HL-60 (cell line): ENCODE results near the gene SIL1.

ENCODE experiments used
- DNase-seq, 2 experiments: peaks; one replicate each; pipeline ENCODE4 v3.0.0-alpha.2; 2010 to 2020; ENCODE audit warnings: low read depth in 1 of 2, low spot score in 1 of 2
- H3K27ac ChIP-seq: fragments of 250-450 bp; sonication (Bioruptor Pico); replicated peaks from 2 replicates; pipeline ENCODE4 v1.5.1; 2020; ENCODE audit warnings: mild to moderate bottlenecking, moderate library complexity
- H3K27me3 ChIP-seq: fragments of 250-450 bp; sonication (Bioruptor Pico); 2 replicates; pipeline ENCODE4 v1.5.1; 2021; ENCODE audit warnings: mild to moderate bottlenecking, moderate library complexity; ENCODE audit not compliant: insufficient read depth, poor library complexity, severe bottlenecking
- H3K4me3 ChIP-seq: replicated peaks from 2 replicates; pipeline ENCODE4 v1.5.1; 2011; ENCODE audit warnings: mild to moderate bottlenecking, control low read depth, low read length; ENCODE audit not compliant: insufficient read depth
- GABPA ChIP-seq: IDR thresholded peaks from 2 replicates; pipeline ENCODE4 v1.6.1; 2012; ENCODE audit warnings: low read depth
- POLR2AphosphoS5 ChIP-seq: IDR thresholded peaks from 2 replicates; pipeline ENCODE4 v1.6.1; 2012; ENCODE audit warnings: low read depth
- SPI1 ChIP-seq: IDR thresholded peaks from 2 replicates; pipeline ENCODE4 v1.6.1; 2012; ENCODE audit warnings: low read depth, mild to moderate bottlenecking, borderline replicate concordance
- TF ChIP-seq, protein P1 (sequence below): IDR thresholded peaks from 2 replicates; pipeline ENCODE4 v1.6.1; 2012; ENCODE audit warnings: low read depth; ENCODE audit not compliant: insufficient replicate concordance
- TF ChIP-seq, protein P2 (sequence below): IDR thresholded peaks from one replicate; pipeline ENCODE4 v1.5.1; 2011; ENCODE audit warnings: low read length, control low read depth, inconsistent platforms; ENCODE audit not compliant: insufficient read depth

SIL1 gene

DNA sequence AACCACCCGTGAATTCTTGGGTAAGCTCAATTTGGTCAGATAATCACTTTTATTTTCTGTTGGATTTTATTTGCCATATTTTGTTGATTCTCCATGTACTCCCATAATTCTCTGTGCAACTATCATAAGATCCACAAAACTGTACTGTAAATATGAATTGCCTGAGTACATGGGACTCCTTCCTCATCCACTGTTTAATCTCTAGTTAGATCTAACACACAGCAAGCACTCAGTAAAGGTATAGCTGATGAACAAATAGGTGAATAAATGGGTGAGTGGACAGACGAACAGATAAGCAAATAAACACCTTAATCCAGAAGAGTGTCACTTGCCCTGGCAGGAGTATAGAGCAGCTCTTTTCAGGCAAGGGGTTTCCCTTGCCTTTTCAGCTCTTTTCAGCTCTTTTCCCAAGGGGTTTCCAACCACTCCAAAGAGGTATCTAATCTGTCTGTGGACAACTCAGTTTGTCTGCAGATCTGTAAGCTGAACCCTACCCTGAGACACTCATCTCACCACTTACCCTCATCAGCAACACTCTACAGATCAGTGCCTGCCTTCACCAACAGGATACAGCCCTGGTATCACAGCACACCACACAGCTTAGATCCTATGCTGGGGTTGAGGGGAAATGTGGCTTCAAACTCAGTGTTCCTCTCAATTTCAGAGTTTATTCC lies 51.2 kb downstream of the SIL1 start:
- no peak for DNase-seq
- H3K27me3 ChIP-seq: no peaks in the 10 kb centered on the region
- H3K27ac ChIP-seq: no peak overlapping the region
- TF ChIP-seq, protein P1, sequence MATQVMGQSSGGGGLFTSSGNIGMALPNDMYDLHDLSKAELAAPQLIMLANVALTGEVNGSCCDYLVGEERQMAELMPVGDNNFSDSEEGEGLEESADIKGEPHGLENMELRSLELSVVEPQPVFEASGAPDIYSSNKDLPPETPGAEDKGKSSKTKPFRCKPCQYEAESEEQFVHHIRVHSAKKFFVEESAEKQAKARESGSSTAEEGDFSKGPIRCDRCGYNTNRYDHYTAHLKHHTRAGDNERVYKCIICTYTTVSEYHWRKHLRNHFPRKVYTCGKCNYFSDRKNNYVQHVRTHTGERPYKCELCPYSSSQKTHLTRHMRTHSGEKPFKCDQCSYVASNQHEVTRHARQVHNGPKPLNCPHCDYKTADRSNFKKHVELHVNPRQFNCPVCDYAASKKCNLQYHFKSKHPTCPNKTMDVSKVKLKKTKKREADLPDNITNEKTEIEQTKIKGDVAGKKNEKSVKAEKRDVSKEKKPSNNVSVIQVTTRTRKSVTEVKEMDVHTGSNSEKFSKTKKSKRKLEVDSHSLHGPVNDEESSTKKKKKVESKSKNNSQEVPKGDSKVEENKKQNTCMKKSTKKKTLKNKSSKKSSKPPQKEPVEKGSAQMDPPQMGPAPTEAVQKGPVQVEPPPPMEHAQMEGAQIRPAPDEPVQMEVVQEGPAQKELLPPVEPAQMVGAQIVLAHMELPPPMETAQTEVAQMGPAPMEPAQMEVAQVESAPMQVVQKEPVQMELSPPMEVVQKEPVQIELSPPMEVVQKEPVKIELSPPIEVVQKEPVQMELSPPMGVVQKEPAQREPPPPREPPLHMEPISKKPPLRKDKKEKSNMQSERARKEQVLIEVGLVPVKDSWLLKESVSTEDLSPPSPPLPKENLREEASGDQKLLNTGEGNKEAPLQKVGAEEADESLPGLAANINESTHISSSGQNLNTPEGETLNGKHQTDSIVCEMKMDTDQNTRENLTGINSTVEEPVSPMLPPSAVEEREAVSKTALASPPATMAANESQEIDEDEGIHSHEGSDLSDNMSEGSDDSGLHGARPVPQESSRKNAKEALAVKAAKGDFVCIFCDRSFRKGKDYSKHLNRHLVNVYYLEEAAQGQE: no peak
- TF ChIP-seq, protein P2, sequence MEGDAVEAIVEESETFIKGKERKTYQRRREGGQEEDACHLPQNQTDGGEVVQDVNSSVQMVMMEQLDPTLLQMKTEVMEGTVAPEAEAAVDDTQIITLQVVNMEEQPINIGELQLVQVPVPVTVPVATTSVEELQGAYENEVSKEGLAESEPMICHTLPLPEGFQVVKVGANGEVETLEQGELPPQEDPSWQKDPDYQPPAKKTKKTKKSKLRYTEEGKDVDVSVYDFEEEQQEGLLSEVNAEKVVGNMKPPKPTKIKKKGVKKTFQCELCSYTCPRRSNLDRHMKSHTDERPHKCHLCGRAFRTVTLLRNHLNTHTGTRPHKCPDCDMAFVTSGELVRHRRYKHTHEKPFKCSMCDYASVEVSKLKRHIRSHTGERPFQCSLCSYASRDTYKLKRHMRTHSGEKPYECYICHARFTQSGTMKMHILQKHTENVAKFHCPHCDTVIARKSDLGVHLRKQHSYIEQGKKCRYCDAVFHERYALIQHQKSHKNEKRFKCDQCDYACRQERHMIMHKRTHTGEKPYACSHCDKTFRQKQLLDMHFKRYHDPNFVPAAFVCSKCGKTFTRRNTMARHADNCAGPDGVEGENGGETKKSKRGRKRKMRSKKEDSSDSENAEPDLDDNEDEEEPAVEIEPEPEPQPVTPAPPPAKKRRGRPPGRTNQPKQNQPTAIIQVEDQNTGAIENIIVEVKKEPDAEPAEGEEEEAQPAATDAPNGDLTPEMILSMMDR: no peak
- TF ChIP-seq SPI1 (no peak), GABPA (no peak)
- no peak overlapping the region for H3K4me3 ChIP-seq

DNA sequence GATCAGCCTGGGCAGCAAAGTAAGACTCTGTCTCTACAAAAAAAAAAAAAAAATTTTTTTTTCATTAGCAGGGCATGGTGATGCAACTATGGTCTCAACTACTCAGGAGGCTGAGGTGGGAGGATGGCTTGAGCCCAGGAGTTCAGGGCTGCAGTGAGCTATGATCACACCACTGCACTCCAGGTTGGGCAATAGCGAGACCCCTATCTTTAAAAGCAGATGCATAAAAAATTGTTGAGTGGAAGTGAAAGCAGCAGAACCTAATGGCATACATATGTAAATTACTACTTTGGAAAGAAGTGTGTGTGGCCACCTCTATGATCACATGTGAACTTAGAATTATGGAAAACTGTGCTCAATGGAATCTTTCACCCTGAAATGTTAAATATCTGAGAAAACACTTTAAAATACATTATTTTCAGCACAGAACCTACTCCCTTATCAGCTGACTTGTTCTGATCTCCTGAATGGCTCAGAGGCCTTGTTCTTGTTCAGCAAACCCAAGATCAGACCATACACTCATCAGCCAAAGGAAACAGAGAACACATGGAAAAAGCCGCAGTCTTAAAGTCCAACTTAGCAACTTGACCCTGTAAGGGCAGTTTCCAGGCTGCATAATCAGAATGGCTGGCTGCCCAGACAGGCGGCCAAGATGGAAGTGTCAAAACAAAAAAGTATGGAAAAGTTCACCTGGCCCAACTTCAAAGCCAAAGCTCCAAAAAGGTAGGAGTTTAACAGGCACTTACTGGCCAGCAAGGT lies 56.5 kb downstream of the SIL1 start:
- no peak for TF ChIP-seq SPI1
- TF ChIP-seq POLR2AphosphoS5: no peak
- no peak for TF ChIP-seq GABPA
- TF ChIP-seq, protein P2: no peak
- TF ChIP-seq, protein P1: no peak
- DNase-seq: no peak
- Histone ChIP-seq H3K27ac (no peak overlapping the region), H3K4me3 (no peak overlapping the region), H3K27me3 (no peaks in the 10 kb centered on the region)

DNA sequence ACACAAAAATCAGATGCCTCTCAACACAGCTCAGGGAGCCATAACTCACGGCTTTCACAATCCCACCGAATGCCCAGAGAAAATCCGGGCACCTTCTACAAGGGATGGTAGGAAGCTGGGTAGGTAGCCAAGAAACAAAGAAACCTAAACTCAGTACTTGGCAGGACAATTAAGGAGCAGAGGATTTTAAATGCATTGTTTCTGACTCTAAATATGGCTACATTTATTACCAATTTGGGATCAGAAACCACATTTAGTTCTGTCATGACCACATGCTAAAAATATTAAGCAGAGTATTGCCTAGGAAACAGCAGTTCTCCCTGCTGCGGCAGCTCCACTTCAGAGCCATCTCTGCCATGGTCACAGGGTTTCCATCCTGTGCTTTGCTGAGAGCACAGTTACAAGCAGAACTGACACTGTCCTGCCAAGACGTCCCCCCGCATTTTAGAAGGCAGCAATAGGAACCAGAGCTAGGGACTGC lies 57.5 kb downstream of the SIL1 start:
- no peak for DNase-seq

More for the DNA sequence above, 57.5 kb downstream of the SIL1 start:
- H3K27ac ChIP-seq: no peak overlapping the region
- no peak overlapping the region for H3K4me3 ChIP-seq
- H3K27me3 ChIP-seq: no peaks in the 10 kb centered on the region
- TF ChIP-seq GABPA (no peak), SPI1 (no peak)
- TF ChIP-seq, protein P1: no peak
